Measurements from ENCODE around the gene PPM1F.
"Not testable (repeated sequence)": the region's sequence is repeated elsewhere in the genome, so short reads cannot be mapped to it uniquely, and the experiment has no call there.

The PPM1F gene

GRCh38 chr22:21945453-21946261, 7.0 kb downstream of the PPM1F start:
- H3K4me3 ChIP-seq (ENCODE audit: low read depth, low read length): no peak overlapping the region
- no peak overlapping the region for H3K27ac ChIP-seq (ENCODE audit: low read depth, low read length)
- no peaks in the 10 kb centered on the region for H3K27me3 ChIP-seq (ENCODE audit: control insufficient read depth, insufficient read depth, low read length)
- no peak overlapping the region for H3K9ac ChIP-seq (ENCODE audit: low read depth, low read length)
- H3K9me3 ChIP-seq (ENCODE audit: control insufficient read depth, insufficient read depth, low read length): no peaks in the 10 kb centered on the region
- peaks cover 9% of the 10 kb centered on the region for H3K36me3 ChIP-seq (ENCODE audit: control insufficient read depth, insufficient read depth, low read length)
- peaks cover 16% of the 10 kb centered on the region for H3K4me1 ChIP-seq (ENCODE audit: control insufficient read depth, insufficient read depth, low read length)

DNA sequence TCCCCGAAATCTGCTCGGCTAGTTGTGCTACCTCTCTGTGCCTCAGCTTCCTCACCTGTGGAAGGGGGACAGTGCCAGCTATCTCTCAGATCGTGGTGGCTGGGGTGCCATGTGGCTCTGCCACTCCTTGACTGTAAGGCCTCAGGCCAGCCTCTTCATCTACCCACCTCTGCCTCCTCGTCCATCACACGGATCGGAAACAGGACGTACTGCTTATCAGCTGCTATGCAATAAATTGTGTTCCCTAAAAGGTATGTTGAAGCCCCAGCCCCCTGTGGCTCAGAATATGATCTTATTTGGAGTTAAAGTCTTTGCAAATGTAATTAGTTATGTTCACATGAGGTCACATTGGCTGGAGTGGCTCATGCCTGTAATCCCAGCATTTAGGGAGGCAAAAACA, 7.8 kb downstream of the PPM1F start:
- Histone ChIP-seq H3K4me3 (ENCODE audit: low read depth, low read length) (no peak overlapping the region), H3K27ac (ENCODE audit: low read depth, low read length) (no peak overlapping the region), H3K9me3 (ENCODE audit: control insufficient read depth, insufficient read depth, low read length) (no peaks in the 10 kb centered on the region), H3K27me3 (ENCODE audit: control insufficient read depth, insufficient read depth, low read length) (no peaks in the 10 kb centered on the region), H3K4me1 (ENCODE audit: control insufficient read depth, insufficient read depth, low read length) (peaks cover 16% of the 10 kb centered on the region), H3K36me3 (ENCODE audit: control insufficient read depth, insufficient read depth, low read length) (peaks cover 9% of the 10 kb centered on the region), H3K9ac (ENCODE audit: low read depth, low read length) (no peak overlapping the region)

GRCh38 chr22:21943571-21944448, 8.8 kb downstream of the PPM1F start:
- Histone ChIP-seq H3K9ac (ENCODE audit: low read depth, low read length) (no peak overlapping the region), H3K27me3 (ENCODE audit: control insufficient read depth, insufficient read depth, low read length) (no peaks in the 10 kb centered on the region), H3K4me1 (ENCODE audit: control insufficient read depth, insufficient read depth, low read length) (peaks cover 16% of the 10 kb centered on the region), H3K36me3 (ENCODE audit: control insufficient read depth, insufficient read depth, low read length) (peaks cover 9% of the 10 kb centered on the region), H3K4me3 (ENCODE audit: low read depth, low read length) (no peak overlapping the region), H3K9me3 (ENCODE audit: control insufficient read depth, insufficient read depth, low read length) (no peaks in the 10 kb centered on the region), H3K27ac (ENCODE audit: low read depth, low read length) (no peak overlapping the region)

DNA sequence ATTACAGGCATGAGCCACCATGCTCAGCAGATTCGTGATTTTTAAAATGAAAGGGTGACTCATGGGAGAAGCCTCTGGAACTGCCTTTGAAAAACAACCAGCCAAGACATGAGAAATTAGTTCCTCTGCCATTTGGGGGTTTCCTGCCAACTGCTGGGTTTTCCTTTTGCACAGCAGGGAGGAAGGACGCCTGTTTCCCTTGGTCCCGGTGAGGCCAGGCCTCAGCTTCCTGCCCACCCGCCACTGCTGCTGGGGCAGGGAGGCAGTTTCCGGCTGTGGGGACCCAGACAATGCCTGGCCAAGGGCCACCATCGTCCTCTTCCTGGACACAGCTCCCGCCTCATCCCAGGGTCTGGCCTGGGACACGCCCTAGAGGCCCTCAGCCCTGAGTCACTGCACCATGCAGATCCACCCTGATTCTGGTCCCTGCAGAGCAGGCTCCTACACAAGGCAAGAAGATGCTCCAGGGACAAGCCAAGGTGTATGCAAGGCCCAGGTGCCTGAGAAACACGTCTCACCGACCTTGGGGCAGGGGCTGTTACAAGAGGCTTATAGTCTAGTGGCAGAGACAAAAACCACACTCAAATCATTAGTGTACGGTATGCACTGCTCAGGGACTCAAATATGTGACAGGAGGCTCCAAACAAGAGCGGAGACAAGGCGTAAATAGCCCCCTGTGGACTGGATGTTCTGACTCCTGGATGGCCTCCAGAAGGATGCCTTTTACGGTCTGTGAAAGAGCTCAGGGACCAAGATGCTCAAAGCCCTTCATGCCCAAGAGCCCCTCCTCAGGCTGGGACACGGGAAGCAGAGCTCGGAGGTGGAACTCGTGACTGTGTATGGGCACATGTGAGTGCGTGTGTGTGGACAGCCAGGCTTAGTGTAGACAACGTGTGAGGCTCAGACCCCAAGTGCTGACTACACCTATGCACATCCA, 10.0 kb downstream of the PPM1F start:
- no peaks in the 10 kb centered on the region for H3K9me3 ChIP-seq (ENCODE audit: control insufficient read depth, insufficient read depth, low read length)
- H3K36me3 ChIP-seq (ENCODE audit: control insufficient read depth, insufficient read depth, low read length): peaks cover 9% of the 10 kb centered on the region
- peak overlapping the region; percentile 57 for H3K27ac ChIP-seq (ENCODE audit: low read depth, low read length)
- peaks cover 12% of the 10 kb centered on the region for H3K4me1 ChIP-seq (ENCODE audit: control insufficient read depth, insufficient read depth, low read length)
- no peak overlapping the region for H3K4me3 ChIP-seq (ENCODE audit: low read depth, low read length)
- no peak overlapping the region for H3K9ac ChIP-seq (ENCODE audit: low read depth, low read length)
- no peaks in the 10 kb centered on the region for H3K27me3 ChIP-seq (ENCODE audit: control insufficient read depth, insufficient read depth, low read length)

DNA sequence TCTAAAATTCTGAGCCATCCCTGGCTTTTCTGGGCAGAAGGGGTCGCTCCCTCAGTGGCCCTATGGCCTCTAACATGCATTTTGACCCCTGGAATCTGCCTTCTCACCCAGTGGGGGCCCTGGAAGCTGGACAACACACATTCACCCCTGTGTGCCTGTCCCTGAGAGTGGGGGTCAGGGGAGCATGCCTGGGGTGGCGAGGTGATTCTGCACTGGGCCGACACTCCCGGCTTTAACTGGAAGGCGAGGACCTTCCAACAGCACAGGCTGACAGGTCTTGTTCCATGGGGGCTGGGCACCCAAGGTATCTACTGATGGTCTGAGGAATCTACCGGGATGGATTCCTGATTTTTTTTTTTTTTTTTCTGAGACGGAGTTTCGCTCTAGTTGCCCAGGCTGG, 10.7 kb downstream of the PPM1F start:
- Histone ChIP-seq H3K27ac (ENCODE audit: low read depth, low read length) (no peak overlapping the region), H3K36me3 (ENCODE audit: control insufficient read depth, insufficient read depth, low read length) (peaks cover 9% of the 10 kb centered on the region), H3K9me3 (ENCODE audit: control insufficient read depth, insufficient read depth, low read length) (no peaks in the 10 kb centered on the region), H3K27me3 (ENCODE audit: control insufficient read depth, insufficient read depth, low read length) (no peaks in the 10 kb centered on the region), H3K4me3 (ENCODE audit: low read depth, low read length) (no peak overlapping the region), H3K4me1 (ENCODE audit: control insufficient read depth, insufficient read depth, low read length) (peaks cover 5% of the 10 kb centered on the region), H3K9ac (ENCODE audit: low read depth, low read length) (no peak overlapping the region)

- H3K4me1 ChIP-seq (ENCODE audit: control insufficient read depth, insufficient read depth, low read length): peaks cover 3% of the 10 kb centered on the region; the same call in 1 of the 2 replicates
- H3K36me3 ChIP-seq (ENCODE audit: control insufficient read depth, insufficient read depth, low read length): peaks cover 14% of the 10 kb centered on the region
- no peaks in the 10 kb centered on the region for H3K9me3 ChIP-seq (ENCODE audit: control insufficient read depth, insufficient read depth, low read length)
- H3K9ac ChIP-seq (ENCODE audit: low read depth, low read length): no peak overlapping the region
- H3K4me3 ChIP-seq (ENCODE audit: low read depth, low read length): no peak overlapping the region
- no peaks in the 10 kb centered on the region for H3K27me3 ChIP-seq (ENCODE audit: control insufficient read depth, insufficient read depth, low read length)
- no peak overlapping the region for H3K27ac ChIP-seq (ENCODE audit: low read depth, low read length)
These were observed 12.1 kb downstream of the PPM1F start for GRCh38 chr22:21940521-21940920.

- H3K9me3 ChIP-seq (ENCODE audit: control insufficient read depth, insufficient read depth, low read length); H3K27ac ChIP-seq (ENCODE audit: low read depth, low read length); H3K9ac ChIP-seq (ENCODE audit: low read depth, low read length); H3K36me3 ChIP-seq (ENCODE audit: control insufficient read depth, insufficient read depth, low read length); H3K27me3 ChIP-seq (ENCODE audit: control insufficient read depth, insufficient read depth, low read length); H3K4me1 ChIP-seq (ENCODE audit: control insufficient read depth, insufficient read depth, low read length); H3K4me3 ChIP-seq (ENCODE audit: low read depth, low read length): not testable (repeated sequence)
These were observed 12.7 kb downstream of the PPM1F start for GRCh38 chr22:21939935-21940334.

DNA sequence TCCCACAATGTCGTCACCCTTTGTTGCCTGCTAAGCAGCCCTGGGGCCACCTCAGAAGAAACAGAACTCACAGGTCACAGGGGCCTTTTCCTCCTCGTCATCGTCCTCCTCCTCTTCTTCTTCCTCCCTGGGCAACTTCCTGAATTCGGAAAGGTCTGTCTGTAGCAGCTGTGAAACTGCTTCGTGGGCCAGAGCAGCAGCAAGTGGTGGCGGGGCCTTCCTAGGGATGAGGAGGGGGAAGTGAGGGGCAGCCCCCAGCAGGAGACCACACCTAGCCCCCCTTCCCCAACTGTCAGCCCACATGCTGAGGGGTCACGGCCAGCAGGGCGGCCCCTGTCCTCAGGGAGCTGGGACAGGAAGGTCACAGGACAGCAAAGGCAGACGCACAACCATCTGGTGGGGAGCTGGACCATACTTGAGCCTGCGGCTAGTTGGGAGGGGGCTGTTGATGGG, 13.2 kb downstream of the PPM1F start:
- Histone ChIP-seq H3K4me3 (ENCODE audit: low read depth, low read length) (no peak overlapping the region), H3K4me1 (ENCODE audit: control insufficient read depth, insufficient read depth, low read length) (peaks cover 3% of the 10 kb centered on the region; the same call in 1 of the 2 replicates), H3K27ac (ENCODE audit: low read depth, low read length) (no peak overlapping the region), H3K27me3 (ENCODE audit: control insufficient read depth, insufficient read depth, low read length) (no peaks in the 10 kb centered on the region), H3K9ac (ENCODE audit: low read depth, low read length) (no peak overlapping the region), H3K9me3 (ENCODE audit: control insufficient read depth, insufficient read depth, low read length) (no peaks in the 10 kb centered on the region), H3K36me3 (ENCODE audit: control insufficient read depth, insufficient read depth, low read length) (peaks cover 9% of the 10 kb centered on the region)

DNA sequence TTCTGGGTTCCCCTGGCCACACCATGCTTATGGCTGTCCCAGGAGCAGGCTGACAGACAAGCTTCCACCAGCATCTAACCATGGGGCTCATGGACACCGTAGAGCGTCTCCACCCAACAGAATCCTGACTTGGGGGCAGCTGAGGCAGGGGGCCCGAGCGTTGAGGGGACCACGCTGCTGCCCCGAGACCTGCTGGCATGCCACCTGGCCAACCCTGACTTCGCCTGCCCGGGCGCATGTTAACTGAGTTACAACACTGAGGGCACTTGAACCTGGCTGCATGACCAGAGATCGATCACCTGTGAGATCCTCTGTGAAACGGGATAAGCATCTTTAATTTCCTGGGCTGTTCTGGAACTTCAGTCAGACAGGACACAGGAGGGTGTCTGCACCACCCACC, 13.7 kb downstream of the PPM1F start:
- no peaks in the 10 kb centered on the region for H3K9me3 ChIP-seq (ENCODE audit: control insufficient read depth, insufficient read depth, low read length)
- peaks cover 9% of the 10 kb centered on the region for H3K36me3 ChIP-seq (ENCODE audit: control insufficient read depth, insufficient read depth, low read length)
- H3K27me3 ChIP-seq (ENCODE audit: control insufficient read depth, insufficient read depth, low read length): no peaks in the 10 kb centered on the region
- H3K9ac ChIP-seq (ENCODE audit: low read depth, low read length): no peak overlapping the region
- peaks cover 3% of the 10 kb centered on the region; the same call in 1 of the 2 replicates for H3K4me1 ChIP-seq (ENCODE audit: control insufficient read depth, insufficient read depth, low read length)
- no peak overlapping the region for H3K27ac ChIP-seq (ENCODE audit: low read depth, low read length)
- peak overlapping the region; percentile 80; the same call in 1 of the 2 replicates for H3K4me3 ChIP-seq (ENCODE audit: low read depth, low read length)

- Histone ChIP-seq H3K36me3 (ENCODE audit: control insufficient read depth, insufficient read depth, low read length) (peaks cover 13% of the 10 kb centered on the region), H3K4me1 (ENCODE audit: control insufficient read depth, insufficient read depth, low read length) (peaks cover 3% of the 10 kb centered on the region; the same call in 1 of the 2 replicates), H3K4me3 (ENCODE audit: low read depth, low read length) (peak overlapping the region; percentile 80), H3K27me3 (ENCODE audit: control insufficient read depth, insufficient read depth, low read length) (no peaks in the 10 kb centered on the region), H3K27ac (ENCODE audit: low read depth, low read length) (peak overlapping the region; percentile 87), H3K9me3 (ENCODE audit: control insufficient read depth, insufficient read depth, low read length) (no peaks in the 10 kb centered on the region), H3K9ac (ENCODE audit: low read depth, low read length) (peak overlapping the region; percentile 48)
These were observed 14.4 kb downstream of the PPM1F start for GRCh38 chr22:21938071-21938822.

Data from HUES48 (cell line).